CD4-positive, alpha-beta T cell treated with Interleukin-17A for 1 hour (primary cell): ENCODE measurements around the gene MYO19.
"Not testable (repeated sequence)": the region's sequence is repeated elsewhere in the genome, so short reads cannot be mapped to it uniquely, and the experiment has no call there.

Source experiments
- DNase-seq: peaks from one replicate; pipeline ENCODE4 v3.0.0-alpha.2; 2020

Gene MYO19

GRCh38 chr17:36498560-36499300 lies 35.9 kb downstream of the MYO19 start:
- no peak for DNase-seq

GRCh38 chr17:36498155-36498554 lies 36.5 kb downstream of the MYO19 start:
- DNase-seq, result no peak

- DNase-seq, result no peak
Observed at GRCh38 chr17:36496018-36496789, 38.5 kb downstream of the MYO19 start.

DNA sequence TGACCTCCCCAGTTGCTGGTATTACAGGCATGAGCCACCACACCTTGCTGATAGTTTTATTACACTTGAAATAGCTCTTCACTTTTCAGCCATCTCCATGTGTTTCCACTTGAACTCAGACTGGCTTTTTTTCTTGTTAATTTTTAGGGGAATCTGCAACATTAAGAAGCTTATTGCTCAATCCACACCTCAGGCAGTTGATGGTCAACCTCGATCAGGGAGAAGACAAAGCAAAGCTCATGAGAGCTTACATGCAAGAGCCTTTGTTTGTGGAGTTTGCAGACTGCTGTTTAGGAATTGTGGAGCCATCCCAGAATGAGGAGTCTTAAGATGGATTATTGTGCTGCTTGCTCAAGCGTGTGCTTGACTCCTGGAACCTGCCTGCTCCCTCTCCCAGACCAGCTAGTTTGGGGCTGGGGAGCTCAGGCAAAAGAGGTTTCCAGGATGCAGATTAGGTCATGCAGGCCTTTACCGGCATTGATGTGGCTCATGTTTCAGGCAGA lies 39.5 kb downstream of the MYO19 start:
- no peak for DNase-seq

DNA sequence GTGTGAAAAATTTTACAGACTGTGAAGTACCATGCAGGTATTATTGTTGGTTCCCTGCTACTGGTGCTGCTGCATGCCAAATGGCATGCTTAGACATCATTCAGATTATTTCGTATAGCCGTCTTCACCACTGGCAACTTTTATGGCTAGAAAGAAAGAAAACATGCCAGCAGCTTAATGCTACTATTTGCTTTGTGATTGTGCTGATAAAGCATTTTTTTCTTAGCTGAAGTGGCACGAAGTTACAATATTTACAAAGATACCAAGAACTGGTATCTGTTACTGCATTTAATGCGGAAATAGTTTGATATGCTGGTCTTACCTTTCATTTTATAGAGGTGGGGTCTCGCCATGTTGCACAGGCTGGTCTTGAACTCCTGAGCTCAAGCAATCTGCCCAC lies 40.0 kb downstream of the MYO19 start:
- DNase-seq, result no peak

GRCh38 chr17:36493956-36494355 lies 40.7 kb downstream of the MYO19 start:
- DNase-seq, result no peak

DNA sequence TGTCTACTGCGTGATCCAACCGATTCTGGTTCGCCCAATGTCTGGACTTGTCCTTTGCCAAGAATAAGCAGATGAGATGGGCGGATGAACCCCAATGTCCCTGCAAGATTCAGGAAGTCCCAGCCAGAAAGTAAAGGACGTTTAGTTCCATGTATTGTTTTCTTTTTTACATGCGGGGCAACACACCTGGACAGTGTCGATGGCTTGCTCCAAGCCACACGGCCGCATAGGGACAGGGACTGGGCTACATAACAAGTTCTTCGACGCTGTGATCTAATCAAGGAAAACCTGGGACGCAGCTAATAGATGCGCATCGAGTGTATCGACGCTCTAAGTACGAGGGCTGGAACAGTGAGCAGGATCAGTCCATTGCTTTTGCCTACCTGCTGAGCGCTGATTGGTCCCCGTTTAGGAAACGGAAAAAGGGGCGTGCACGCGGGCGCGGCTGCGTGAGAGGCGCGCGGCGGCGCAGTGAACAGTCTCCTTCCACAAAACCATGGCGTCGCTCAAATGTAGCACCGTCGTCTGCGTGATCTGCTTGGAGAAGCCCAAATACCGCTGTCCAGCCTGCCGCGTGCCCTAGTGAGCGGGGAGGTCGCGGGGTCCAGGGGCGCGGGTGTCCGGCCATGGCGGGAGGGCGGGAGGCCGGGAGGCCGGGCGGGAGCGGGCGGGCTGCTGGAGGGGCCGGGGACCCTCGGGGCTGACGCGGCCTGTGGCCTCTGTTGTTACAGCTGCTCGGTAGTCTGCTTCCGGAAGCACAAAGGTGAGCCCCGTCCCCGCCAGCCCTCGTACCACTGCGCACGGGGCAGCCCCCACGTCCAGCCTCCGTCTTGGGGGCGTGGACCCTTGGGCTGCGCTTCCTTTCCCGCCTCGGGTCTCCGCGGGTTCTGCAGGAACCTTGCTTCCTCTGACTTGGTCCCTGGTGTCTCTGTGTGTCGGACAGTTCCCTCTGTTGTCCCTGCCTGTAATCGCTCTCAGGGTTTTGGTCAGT lies 48.2 kb downstream of the MYO19 start, which contains the start of gene ZNHIT3:
TSS of gene ZNHIT3 (plus strand) at position 478 of the 991 bp plus-strand sequence. CDS start at position 497, 19 bp downstream.
- DNase-seq, result peak; percentile 93

DNA sequence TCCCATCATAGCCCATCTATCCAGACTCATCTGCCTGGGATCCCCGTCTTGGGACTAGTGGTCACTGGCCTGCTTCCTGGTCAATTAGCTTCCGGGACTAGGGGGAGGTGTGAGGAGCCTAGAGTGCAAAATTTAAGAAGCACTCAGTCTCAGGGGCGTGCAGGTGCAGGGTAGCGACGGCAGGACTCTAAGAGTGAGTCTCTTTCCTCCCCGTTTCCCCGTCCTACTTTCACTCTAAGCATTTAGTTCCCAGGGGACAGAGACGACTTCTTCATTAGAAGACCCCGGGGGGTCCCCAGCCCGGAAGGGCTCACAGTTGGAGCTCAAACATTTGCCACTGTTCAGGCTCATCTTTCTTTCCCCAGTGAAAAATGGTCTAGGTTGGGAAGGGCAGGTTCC lies 48.9 kb downstream of the MYO19 start:
- no peak for DNase-seq

DNA sequence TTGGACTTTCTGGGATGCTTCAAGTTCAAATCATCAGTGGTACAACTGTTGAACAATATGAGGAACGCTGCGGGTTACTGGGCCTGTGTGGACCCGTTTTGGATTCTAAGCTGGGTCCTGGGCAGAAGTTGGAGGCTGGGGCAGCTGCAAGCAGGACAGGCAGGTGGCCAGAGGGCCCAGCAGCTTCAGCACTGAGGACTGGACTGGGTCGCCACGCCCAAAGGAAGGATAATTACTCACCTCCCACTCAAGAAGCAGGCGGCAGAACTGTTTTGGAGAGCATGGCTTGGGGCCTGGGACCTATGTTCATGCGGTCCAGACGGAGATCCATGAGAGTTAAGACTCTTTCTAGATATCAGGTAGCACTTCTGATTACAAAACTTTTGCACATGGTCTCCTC lies 49.6 kb downstream of the MYO19 start:
- DNase-seq, result no peak

DNA sequence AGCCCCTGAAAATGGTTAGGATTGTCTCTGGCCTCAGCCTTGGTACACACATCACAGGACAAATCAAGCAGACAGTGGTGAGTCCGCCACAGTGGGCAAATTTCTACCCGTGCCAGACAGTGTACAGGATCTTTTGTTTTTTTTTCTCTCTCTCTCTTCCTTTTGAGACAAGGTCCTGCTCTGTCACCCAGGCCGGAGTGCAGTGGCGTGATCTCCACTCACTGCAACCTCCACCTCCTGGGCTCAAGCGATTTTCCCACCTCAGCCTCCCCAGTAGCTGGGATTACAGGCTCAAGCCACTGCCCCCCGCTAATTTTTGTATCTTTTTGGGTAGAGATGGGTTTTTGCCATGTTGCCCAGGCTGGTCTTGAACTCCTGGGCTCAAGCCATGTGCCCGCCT lies 50.6 kb downstream of the MYO19 start:
- DNase-seq, result not testable (repeated sequence)

- peak; percentile 81 for DNase-seq
Observed at GRCh38 chr17:36482611-36483504, 51.8 kb downstream of the MYO19 start.

DNA sequence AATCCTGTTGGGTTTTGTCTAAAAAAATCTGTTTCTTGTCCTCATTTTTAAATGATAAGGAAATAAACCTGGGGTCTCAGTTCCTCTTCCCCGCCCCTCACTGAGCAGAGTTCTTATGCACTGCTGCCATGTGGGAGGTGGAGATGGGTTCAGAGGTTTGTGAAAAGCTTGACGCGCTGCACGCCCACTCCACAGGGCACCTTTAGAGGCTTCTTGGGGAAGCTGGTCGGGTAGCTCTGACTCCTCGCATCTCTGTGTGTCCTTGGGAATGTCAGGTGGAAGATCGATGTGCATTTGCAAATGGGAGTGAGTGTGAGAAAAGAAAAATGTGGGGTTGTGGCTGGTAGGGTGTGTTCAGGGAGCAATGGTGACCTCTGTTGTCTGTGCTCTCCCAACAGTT lies 52.8 kb downstream of the MYO19 start:
- DNase-seq, result no peak

DNA sequence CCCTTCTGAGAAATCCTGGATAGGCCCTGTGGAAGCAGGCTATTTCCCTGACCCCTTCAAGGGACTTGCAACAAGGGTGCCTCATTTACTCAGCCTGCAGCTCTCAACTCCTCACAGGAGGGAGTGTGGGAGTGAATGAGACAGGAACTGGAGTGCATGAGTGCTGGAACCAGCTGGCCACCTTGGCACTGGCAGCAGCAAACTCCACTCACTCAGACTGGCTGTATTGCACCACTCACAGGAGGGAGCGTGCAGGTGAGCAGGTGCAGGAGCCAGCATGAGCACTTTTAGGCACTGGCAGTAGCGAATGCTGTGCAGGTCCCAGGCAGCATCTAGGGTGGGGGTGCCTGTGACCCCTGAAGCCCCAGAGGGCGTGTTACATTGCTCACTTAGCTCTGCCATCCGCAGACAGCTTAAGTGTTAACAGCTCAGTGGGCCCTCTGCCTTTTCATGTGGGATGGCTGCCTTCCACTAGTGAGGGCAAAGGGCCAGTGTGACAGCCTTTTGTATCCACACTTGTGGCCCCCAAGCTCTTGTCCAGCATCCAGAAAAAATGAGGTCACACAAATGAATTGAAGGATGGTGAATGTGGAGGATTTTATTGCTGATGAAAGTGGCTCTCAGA lies 59.2 kb downstream of the MYO19 start:
- DNase-seq, result no peak

DNA sequence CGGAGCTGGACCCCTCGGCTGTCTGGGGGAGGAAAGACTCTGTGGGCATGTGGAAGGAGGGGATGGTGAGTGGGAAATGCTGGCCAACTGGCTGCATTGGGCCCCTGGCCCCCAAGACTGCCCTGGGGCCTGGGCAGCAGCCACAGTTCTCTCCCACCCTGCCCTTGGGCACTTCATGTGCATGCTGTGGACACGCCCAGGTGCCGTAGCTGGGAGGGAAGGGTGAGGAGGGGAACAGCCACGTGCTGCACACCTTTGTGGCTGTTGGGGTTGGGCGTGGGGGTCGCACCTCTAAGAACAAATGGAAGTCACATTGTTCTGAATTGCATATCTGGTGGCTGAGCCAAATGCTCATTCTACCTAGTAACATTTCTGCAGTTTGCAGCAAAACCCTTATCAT lies 60.1 kb downstream of the MYO19 start:
- no peak for DNase-seq

- DNase-seq, result no peak
Observed at GRCh38 chr17:36470499-36470898, 64.2 kb downstream of the MYO19 start.

DNA sequence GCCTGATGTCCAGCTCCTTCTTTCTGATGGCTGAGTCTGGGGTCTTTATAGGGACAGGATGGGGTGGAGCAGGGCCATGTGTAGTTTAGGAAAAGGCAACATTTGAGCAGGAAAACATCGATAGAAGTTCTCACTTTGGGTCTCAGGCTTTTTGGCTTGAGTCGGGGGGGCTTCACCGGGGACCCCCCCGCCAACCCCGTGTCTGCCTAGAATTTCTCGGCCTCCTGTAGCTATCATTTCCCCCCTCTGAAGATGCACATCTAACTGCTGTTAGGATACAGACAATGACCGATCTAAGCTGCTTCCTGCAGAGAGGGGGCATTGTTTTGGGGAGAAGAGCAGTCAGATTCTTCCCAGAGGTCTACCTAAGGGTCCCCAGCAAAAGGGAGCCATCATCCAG lies 64.9 kb downstream of the MYO19 start:
- no peak for DNase-seq

DNA sequence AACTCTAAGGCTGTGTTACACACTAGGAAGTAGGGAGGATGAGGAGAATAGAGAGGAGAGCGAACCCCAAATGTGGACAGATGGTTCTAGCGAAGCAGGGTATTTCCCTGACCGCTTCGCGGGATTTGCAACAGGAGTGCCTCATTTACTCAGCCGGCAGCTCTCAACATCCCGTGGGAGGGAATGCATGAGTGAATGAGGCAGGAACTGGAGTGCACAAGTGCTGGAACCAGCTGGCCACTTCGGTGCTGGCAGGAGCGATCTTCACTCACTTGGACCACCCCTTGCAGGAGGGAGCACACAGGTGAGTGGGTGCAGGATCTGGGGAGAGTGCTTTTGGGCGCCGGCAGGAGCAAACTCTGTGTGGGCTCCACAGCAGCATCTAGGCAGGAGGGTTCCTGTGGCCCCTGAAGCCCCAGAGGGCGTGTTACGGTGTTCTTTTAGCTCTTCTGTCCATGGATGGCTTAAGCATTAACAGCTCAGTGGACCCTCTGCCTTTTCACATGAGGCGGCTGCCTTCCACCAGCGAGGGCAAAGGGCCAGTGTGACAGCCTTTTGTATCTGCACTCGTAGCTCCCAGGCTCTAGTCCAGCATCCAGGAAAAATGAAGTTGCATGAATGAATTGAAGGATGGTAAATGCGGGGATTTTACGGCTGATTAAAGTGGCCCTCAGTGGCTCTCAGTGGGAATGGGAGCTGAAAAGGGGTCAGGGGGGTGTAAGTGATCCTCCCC lies 65.6 kb downstream of the MYO19 start:
- DNase-seq, result no peak

DNA sequence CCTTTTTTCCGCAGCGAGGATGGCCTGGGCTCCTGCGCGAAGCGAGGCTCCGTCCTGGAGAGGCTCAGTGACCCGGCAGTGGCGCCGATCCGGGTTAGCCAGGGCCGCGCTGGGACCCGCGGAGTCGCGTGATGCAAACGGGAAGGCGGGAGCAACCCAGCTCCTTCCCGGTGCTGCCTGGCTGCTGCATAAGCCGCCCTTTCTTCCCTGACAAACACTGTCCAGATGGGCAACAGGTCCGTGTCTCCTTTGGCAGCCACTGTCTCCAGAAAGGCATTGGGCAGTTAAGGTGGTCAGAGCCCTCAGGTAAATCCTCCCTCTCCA lies 69.9 kb downstream of the MYO19 start:
- DNase-seq, result no peak

DNA sequence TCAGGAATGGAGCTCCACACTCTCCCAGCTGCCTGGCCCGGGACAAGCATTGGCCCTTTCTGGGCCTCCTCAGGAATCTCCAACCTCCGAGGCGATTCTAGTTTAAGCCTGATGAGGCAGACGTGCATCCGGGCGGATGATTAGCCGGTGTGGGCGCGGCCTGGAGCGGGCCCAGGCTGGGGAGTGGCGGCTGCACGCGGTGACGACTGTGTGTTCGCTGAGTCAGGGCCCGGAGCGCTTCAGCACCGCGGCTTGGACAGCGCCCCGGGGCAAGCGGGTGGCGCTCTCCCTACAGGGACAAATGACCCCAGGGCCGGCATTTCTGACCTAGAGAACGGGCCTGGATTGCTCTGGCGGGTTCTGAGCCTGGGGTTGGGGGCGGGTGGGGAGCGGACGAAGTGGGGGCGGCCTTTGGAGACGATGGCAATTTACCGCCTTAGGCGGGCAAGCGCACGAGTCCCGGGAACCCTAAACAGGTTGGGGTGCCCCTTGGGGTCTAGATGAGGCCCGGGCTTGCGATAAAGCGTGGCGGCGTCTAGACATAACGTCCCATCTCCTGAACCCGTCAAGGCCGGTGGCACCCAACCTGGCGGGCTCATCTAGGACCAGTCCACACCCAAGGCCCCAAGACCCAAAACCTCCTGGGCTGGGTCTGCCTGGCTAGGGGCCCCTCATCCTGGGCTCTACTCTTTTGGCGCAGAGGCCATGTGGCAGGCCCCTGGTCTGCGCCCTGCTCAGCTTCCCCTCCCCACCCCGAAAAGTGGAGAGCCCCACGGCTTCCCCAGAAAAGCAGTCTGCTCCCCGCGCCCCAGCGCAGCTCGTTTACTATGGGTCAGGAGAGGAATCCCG lies 70.5 kb downstream of the MYO19 start:
- peak; percentile 22 for DNase-seq
